Measurements from ENCODE around the gene PCSK9. TPM values are rescaled to one million over a fixed set of nuclear protein-coding genes. Genes with fewer than 3 reads are reported as not detected.

Gene PCSK9
- total RNA-seq, 2 donors from 2014 or later, result 48.9 to 61.2 TPM

- intact Hi-C loops (cut with DNase I), result no loop called here
- no peak for DNase-seq
- H3K27ac ChIP-seq, result no peak overlapping the region
Measured at GRCh38 chr1:55062801-55063576, 23.6 kb downstream of the PCSK9 start.

GRCh38 chr1:55063577-55063942 lies 24.2 kb downstream of the PCSK9 start:
- Histone ChIP-seq H3K4me3 (no peak overlapping the region), H3K9me3 (no peaks in the 10 kb centered on the region), H3K27ac (no peak overlapping the region), H3K27me3 (no peaks in the 10 kb centered on the region), H3K36me3 (no peaks in the 10 kb centered on the region), H3K4me1 (no peaks in the 10 kb centered on the region), H3K9ac (ENCODE audit: low read depth in 2 of 2, low read length in 2 of 2) (no peak overlapping the region)
- TF ChIP-seq, protein P1, sequence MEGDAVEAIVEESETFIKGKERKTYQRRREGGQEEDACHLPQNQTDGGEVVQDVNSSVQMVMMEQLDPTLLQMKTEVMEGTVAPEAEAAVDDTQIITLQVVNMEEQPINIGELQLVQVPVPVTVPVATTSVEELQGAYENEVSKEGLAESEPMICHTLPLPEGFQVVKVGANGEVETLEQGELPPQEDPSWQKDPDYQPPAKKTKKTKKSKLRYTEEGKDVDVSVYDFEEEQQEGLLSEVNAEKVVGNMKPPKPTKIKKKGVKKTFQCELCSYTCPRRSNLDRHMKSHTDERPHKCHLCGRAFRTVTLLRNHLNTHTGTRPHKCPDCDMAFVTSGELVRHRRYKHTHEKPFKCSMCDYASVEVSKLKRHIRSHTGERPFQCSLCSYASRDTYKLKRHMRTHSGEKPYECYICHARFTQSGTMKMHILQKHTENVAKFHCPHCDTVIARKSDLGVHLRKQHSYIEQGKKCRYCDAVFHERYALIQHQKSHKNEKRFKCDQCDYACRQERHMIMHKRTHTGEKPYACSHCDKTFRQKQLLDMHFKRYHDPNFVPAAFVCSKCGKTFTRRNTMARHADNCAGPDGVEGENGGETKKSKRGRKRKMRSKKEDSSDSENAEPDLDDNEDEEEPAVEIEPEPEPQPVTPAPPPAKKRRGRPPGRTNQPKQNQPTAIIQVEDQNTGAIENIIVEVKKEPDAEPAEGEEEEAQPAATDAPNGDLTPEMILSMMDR (IDR thresholded peaks at IDR 0.05), result no peak
- DNase-seq, result no peak
- intact Hi-C loops (cut with DNase I), result no loop called here

More at GRCh38 chr1:55062801-55063576, 23.6 kb downstream of the PCSK9 start:
- no peaks in the 10 kb centered on the region for H3K27me3 ChIP-seq
- no peaks in the 10 kb centered on the region for H3K36me3 ChIP-seq
- no peaks in the 10 kb centered on the region for H3K9me3 ChIP-seq
- no peaks in the 10 kb centered on the region for H3K4me1 ChIP-seq
- TF ChIP-seq, protein P1 (IDR thresholded peaks at IDR 0.05), result no peak
- H3K9ac ChIP-seq (ENCODE audit: low read depth in 2 of 2, low read length in 2 of 2), result no peak overlapping the region
- H3K4me3 ChIP-seq, result no peak overlapping the region

DNA sequence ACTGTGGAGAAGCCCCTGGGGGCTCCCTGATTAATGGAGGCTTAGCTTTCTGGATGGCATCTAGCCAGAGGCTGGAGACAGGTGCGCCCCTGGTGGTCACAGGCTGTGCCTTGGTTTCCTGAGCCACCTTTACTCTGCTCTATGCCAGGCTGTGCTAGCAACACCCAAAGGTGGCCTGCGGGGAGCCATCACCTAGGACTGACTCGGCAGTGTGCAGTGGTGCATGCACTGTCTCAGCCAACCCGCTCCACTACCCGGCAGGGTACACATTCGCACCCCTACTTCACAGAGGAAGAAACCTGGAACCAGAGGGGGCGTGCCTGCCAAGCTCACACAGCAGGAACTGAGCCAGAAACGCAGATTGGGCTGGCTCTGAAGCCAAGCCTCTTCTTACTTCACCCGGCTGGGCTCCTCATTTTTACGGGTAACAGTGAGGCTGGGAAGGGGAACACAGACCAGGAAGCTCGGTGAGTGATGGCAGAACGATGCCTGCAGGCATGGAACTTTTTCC lies 24.8 kb downstream of the PCSK9 start:
- no peak for DNase-seq
- Histone ChIP-seq H3K4me1 (no peaks in the 10 kb centered on the region), H3K36me3 (no peaks in the 10 kb centered on the region), H3K9me3 (no peaks in the 10 kb centered on the region), H3K4me3 (no peak overlapping the region), H3K9ac (ENCODE audit: low read depth in 2 of 2, low read length in 2 of 2) (no peak overlapping the region), H3K27ac (no peak overlapping the region), H3K27me3 (no peaks in the 10 kb centered on the region)
- intact Hi-C loops (cut with DNase I), result no loop called here
- TF ChIP-seq, protein P1 (IDR thresholded peaks at IDR 0.05), result no peak

GRCh38 chr1:55064861-55065263 lies 25.5 kb downstream of the PCSK9 start:
- no peaks in the 10 kb centered on the region for H3K4me1 ChIP-seq
- no peak for DNase-seq
- TF ChIP-seq, protein P1 (IDR thresholded peaks at IDR 0.05), result no peak
- H3K4me3 ChIP-seq, result no peak overlapping the region
- intact Hi-C loops (cut with DNase I), result no loop called here
- no peak overlapping the region for H3K27ac ChIP-seq
- no peaks in the 10 kb centered on the region for H3K36me3 ChIP-seq
- H3K9ac ChIP-seq (ENCODE audit: low read depth in 2 of 2, low read length in 2 of 2), result no peak overlapping the region
- H3K27me3 ChIP-seq, result no peaks in the 10 kb centered on the region
- H3K9me3 ChIP-seq, result no peaks in the 10 kb centered on the region

GRCh38 chr1:55065648-55066047 lies 26.3 kb downstream of the PCSK9 start:
- Histone ChIP-seq H3K27me3 (no peaks in the 10 kb centered on the region), H3K9me3 (no peaks in the 10 kb centered on the region), H3K27ac (no peak overlapping the region), H3K4me1 (no peaks in the 10 kb centered on the region), H3K36me3 (no peaks in the 10 kb centered on the region), H3K4me3 (no peak overlapping the region), H3K9ac (ENCODE audit: low read depth in 2 of 2, low read length in 2 of 2) (no peak overlapping the region)
- intact Hi-C loops (cut with DNase I), result no loop called here
- DNase-seq, result no peak
- TF ChIP-seq, protein P1 (IDR thresholded peaks at IDR 0.05), result no peak

Measured in colonic mucosa (tissue), 4 donors.